ENCODE data around the gene LINGO1. TPM values are rescaled to one million over a fixed set of nuclear protein-coding genes. Genes with fewer than 3 reads are reported as not detected.

LINGO1 gene
- total RNA-seq, 2 experiments from 2014 or later = not detected

- H3K27me3 Mint-ChIP-seq = no peaks in the 10 kb centered on the region
- ATAC-seq (no peak), DNase-seq (no peak)
- CTCF ChIA-PET = no interaction called here
- TF ChIP-seq CTCF (IDR thresholded peaks at IDR 0.05) = no peak
- no peaks in the 10 kb centered on the region for H3K4me1 Mint-ChIP-seq (ENCODE audit: low read depth)
- H3K9me3 Mint-ChIP-seq = no peaks in the 10 kb centered on the region
- intact Hi-C loops (cut with micrococcal nuclease) = no loop called here
- POLR2A ChIA-PET = no interaction called here
- H3K36me3 Mint-ChIP-seq (ENCODE audit: low read depth) = no peaks in the 10 kb centered on the region
- H3K4me3 Mint-ChIP-seq = no peak overlapping the region
- H3K27ac Mint-ChIP-seq = no peak overlapping the region
These were observed 53.9 kb downstream of the LINGO1 start for GRCh38 chr15:77578641-77579372.

GRCh38 chr15:77577366-77577950 is 55.3 kb downstream of the LINGO1 start:
- no peak overlapping the region for H3K4me3 Mint-ChIP-seq
- no peaks in the 10 kb centered on the region for H3K27me3 Mint-ChIP-seq
- intact Hi-C loops (cut with micrococcal nuclease) = no loop called here
- CTCF ChIA-PET = no interaction called here
- DNase-seq (no peak), ATAC-seq (no peak)
- no peaks in the 10 kb centered on the region for H3K9me3 Mint-ChIP-seq
- no peaks in the 10 kb centered on the region for H3K4me1 Mint-ChIP-seq (ENCODE audit: low read depth)
- TF ChIP-seq CTCF (IDR thresholded peaks at IDR 0.05) = no peak
- H3K27ac Mint-ChIP-seq = no peak overlapping the region
- H3K36me3 Mint-ChIP-seq (ENCODE audit: low read depth) = no peaks in the 10 kb centered on the region
- POLR2A ChIA-PET = no interaction called here

GRCh38 chr15:77576538-77576937 is 56.2 kb downstream of the LINGO1 start:
- Mint-ChIP-seq H3K36me3 (ENCODE audit: low read depth) (no peaks in the 10 kb centered on the region), H3K4me1 (ENCODE audit: low read depth) (no peaks in the 10 kb centered on the region), H3K27ac (no peak overlapping the region), H3K27me3 (no peaks in the 10 kb centered on the region), H3K4me3 (no peak overlapping the region), H3K9me3 (no peaks in the 10 kb centered on the region)
- ATAC-seq (no peak), DNase-seq (no peak)
- intact Hi-C loops (cut with micrococcal nuclease) = no loop called here
- no peak for TF ChIP-seq CTCF (IDR thresholded peaks at IDR 0.05)
- CTCF ChIA-PET = no interaction called here
- POLR2A ChIA-PET = no interaction called here

GRCh38 chr15:77575203-77575934 is 57.3 kb downstream of the LINGO1 start:
- Mint-ChIP-seq H3K27ac (no peak overlapping the region), H3K36me3 (ENCODE audit: low read depth) (no peaks in the 10 kb centered on the region), H3K27me3 (no peaks in the 10 kb centered on the region), H3K4me1 (ENCODE audit: low read depth) (no peaks in the 10 kb centered on the region), H3K9me3 (no peaks in the 10 kb centered on the region), H3K4me3 (no peak overlapping the region)
- CTCF ChIA-PET = interaction anchor here (0.8 to 1.6 kb wide), 3 partner anchors 9 to 58 kb away, joined by 3 to 5 read pairs (median 3); no protein-coding TSS in a partner anchor
- ATAC-seq (no peak), DNase-seq (no peak)
- TF ChIP-seq CTCF (IDR thresholded peaks at IDR 0.05) = no peak
- intact Hi-C loops (cut with micrococcal nuclease) = no loop called here
- POLR2A ChIA-PET = no interaction called here

Data from activated CD8-positive, alpha-beta T cell treated with anti-CD3 and anti-CD28 coated beads for 36 hours (primary cell).